CD4-positive, CD25-positive, alpha-beta regulatory T cell (primary cell): ENCODE results near the gene SLC44A2. TPM values are rescaled to one million over a fixed set of nuclear protein-coding genes. Genes with fewer than 3 reads are reported as not detected.

ENCODE experiments used
- ATAC-seq, 2 donors: fragments of 150-1000 bp; cut with Tn5 transposase; one replicate each; pipeline ENCODE4 v1.10.0; 2021; ENCODE audit warnings: low read depth in 2 of 2, moderate number of reproducible peaks in 2 of 2, moderate library complexity in 1 of 2
- DNase-seq, 3 donors: peaks; one replicate each; pipeline versions ENCODE4 v3.0.0 to v3.0.0-alpha.2; 2012 to 2022; ENCODE audit warnings: mixed read lengths in 1 of 3
- H3K27ac ChIP-seq: one replicate; pipeline ENCODE4 v1.7.0; 2013; ENCODE audit warnings: mild to moderate bottlenecking, low read length; ENCODE audit not compliant: insufficient read depth, poor library complexity, severe bottlenecking
- H3K27me3 ChIP-seq: one replicate; pipeline ENCODE4 v1.7.0; 2013; ENCODE audit warnings: low read length; ENCODE audit not compliant: control insufficient read depth, insufficient read depth
- H3K36me3 ChIP-seq: one replicate; pipeline ENCODE4 v1.7.0; 2013; ENCODE audit warnings: mild to moderate bottlenecking, low read length, moderate library complexity; ENCODE audit not compliant: control insufficient read depth, insufficient read depth
- H3K4me1 ChIP-seq: 2 replicates; pipeline ENCODE4 v1.7.0; 2013; ENCODE audit warnings: mild to moderate bottlenecking, low read length; ENCODE audit not compliant: insufficient read depth, control insufficient read depth, poor library complexity, severe bottlenecking
- H3K4me3 ChIP-seq: one replicate; pipeline ENCODE4 v1.7.0; 2013; ENCODE audit warnings: low read depth, mild to moderate bottlenecking, low read length, moderate library complexity
- H3K9me3 ChIP-seq, 2 experiments: 1 replicate in 1 of 2; 2 replicates in 1 of 2; pipeline ENCODE4 v1.7.0; 2013; ENCODE audit warnings: low read length in 2 of 2, mild to moderate bottlenecking in 1 of 2, moderate library complexity in 1 of 2; ENCODE audit not compliant: control insufficient read depth in 2 of 2
- H3K27ac Mint-ChIP-seq, 3 donors: one replicate each; pipeline ENCODE4 v1.8.0; 2020 to 2022; ENCODE audit warnings: mild to moderate bottlenecking in 3 of 3, mixed read lengths in 3 of 3, moderate library complexity in 2 of 3
- H3K27me3 Mint-ChIP-seq: one replicate; pipeline ENCODE4 v1.8.0; 2022; ENCODE audit warnings: mild to moderate bottlenecking, mixed read lengths
- H3K36me3 Mint-ChIP-seq: one replicate; pipeline ENCODE4 v1.8.0; 2020; ENCODE audit warnings: mixed read lengths
- H3K4me1 Mint-ChIP-seq, 4 donors: one replicate each; pipeline ENCODE4 v1.8.0; 2020 to 2022; ENCODE audit warnings: mixed read lengths in 4 of 4, mild to moderate bottlenecking in 1 of 4
- H3K4me3 Mint-ChIP-seq, 4 donors: one replicate each; pipeline ENCODE4 v1.8.0; 2020 to 2022; ENCODE audit warnings: mild to moderate bottlenecking in 4 of 4, mixed read lengths in 4 of 4, moderate library complexity in 3 of 4
- H3K9me3 Mint-ChIP-seq, 7 donors: one replicate each; pipeline ENCODE4 v1.8.0; 2020 to 2022; ENCODE audit warnings: mixed read lengths in 7 of 7, mild to moderate bottlenecking in 3 of 7, moderate library complexity in 2 of 7
- polyA plus RNA-seq, 4 donors: library from polyadenylated mRNA; unstranded; fragments of 300-500 nt; fragmentation: Illumina TruSeq; gene quantifications; one replicate each; pipeline ENCODE4 v1.2.3, GENCODE V29; 2021
- total RNA-seq: library from RNA; stranded (reverse); gene quantifications from one replicate; pipeline ENCODE4 v1.2.3, GENCODE V29; 2022

Gene SLC44A2
- total and polyA plus RNA-seq, 5 donors from 2014 or later = 225 to 280 (median 254) TPM

- ATAC-seq = no peak
- DNase-seq = no peak
- no peaks in the 10 kb centered on the region for H3K27me3 Mint-ChIP-seq
- H3K4me3 ChIP-seq = no peak overlapping the region
- no peaks in the 10 kb centered on the region for H3K4me1 ChIP-seq
- H3K27me3 ChIP-seq = no peaks in the 10 kb centered on the region
- peaks cover 85% of the 10 kb centered on the region for H3K36me3 ChIP-seq
- peaks cover 0 to 22% (median 5%) of the 10 kb centered on the region in 4 donors for H3K4me1 Mint-ChIP-seq
- no peaks in the 10 kb centered on the region for H3K9me3 ChIP-seq
- H3K27ac Mint-ChIP-seq = peak overlapping the region in 2 of 3 donors; percentile 62 to 65
- H3K27ac ChIP-seq = no peak overlapping the region
- no peaks in the 10 kb centered on the region for H3K9me3 Mint-ChIP-seq
- H3K4me3 Mint-ChIP-seq = no peak overlapping the region
- H3K36me3 Mint-ChIP-seq = peaks cover 40% of the 10 kb centered on the region
Measured at GRCh38 chr19:10637894-10638293, 12.5 kb downstream of the SLC44A2 start.

GRCh38 chr19:10639836-10640235 lies 14.5 kb downstream of the SLC44A2 start:
- H3K36me3 Mint-ChIP-seq = peaks cover 41% of the 10 kb centered on the region
- H3K4me3 ChIP-seq = no peak overlapping the region
- DNase-seq (no peak), ATAC-seq (no peak)
- peaks cover 3% of the 10 kb centered on the region for H3K4me1 ChIP-seq
- H3K4me1 Mint-ChIP-seq = peaks cover 0 to 40% (median 13%) of the 10 kb centered on the region in 4 donors
- peaks cover 80% of the 10 kb centered on the region for H3K36me3 ChIP-seq
- no peaks in the 10 kb centered on the region for H3K9me3 ChIP-seq
- no peak overlapping the region for H3K4me3 Mint-ChIP-seq
- H3K27me3 Mint-ChIP-seq = no peaks in the 10 kb centered on the region
- H3K27me3 ChIP-seq = no peaks in the 10 kb centered on the region
- no peak overlapping the region for H3K27ac ChIP-seq
- H3K9me3 Mint-ChIP-seq = no peaks in the 10 kb centered on the region
- no peak overlapping the region for H3K27ac Mint-ChIP-seq

- H3K4me1 ChIP-seq = peaks cover 3% of the 10 kb centered on the region
- Mint-ChIP-seq H3K4me3 (no peak overlapping the region), H3K27me3 (no peaks in the 10 kb centered on the region), H3K9me3 (no peaks in the 10 kb centered on the region), H3K36me3 (peaks cover 36% of the 10 kb centered on the region), H3K27ac (no peak overlapping the region), H3K4me1 (peaks cover 0 to 38% (median 10%) of the 10 kb centered on the region in 4 donors)
- no peak for DNase-seq
- peaks cover 75% of the 10 kb centered on the region for H3K36me3 ChIP-seq
- H3K27me3 ChIP-seq = no peaks in the 10 kb centered on the region
- no peak for ATAC-seq
- no peaks in the 10 kb centered on the region for H3K9me3 ChIP-seq
- no peak overlapping the region for H3K4me3 ChIP-seq
- no peak overlapping the region for H3K27ac ChIP-seq
Measured at GRCh38 chr19:10640361-10640760, 15.0 kb downstream of the SLC44A2 start.

- Mint-ChIP-seq H3K27me3 (no peaks in the 10 kb centered on the region), H3K27ac (peak overlapping the region in 2 of 3 donors; percentile 29 to 42), H3K36me3 (peaks cover 31% of the 10 kb centered on the region), H3K4me3 (no peak overlapping the region), H3K4me1 (peaks cover 0 to 38% (median 10%) of the 10 kb centered on the region in 4 donors), H3K9me3 (no peaks in the 10 kb centered on the region)
- no peak overlapping the region for H3K27ac ChIP-seq
- no peaks in the 10 kb centered on the region for H3K9me3 ChIP-seq
- H3K4me3 ChIP-seq = no peak overlapping the region
- H3K27me3 ChIP-seq = no peaks in the 10 kb centered on the region
- no peak for ATAC-seq
- H3K4me1 ChIP-seq = peaks cover 3% of the 10 kb centered on the region
- H3K36me3 ChIP-seq = peaks cover 69% of the 10 kb centered on the region
- no peak for DNase-seq
Measured at GRCh38 chr19:10641248-10641647, 15.9 kb downstream of the SLC44A2 start.

GRCh38 chr19:10642473-10643171 lies 17.3 kb downstream of the SLC44A2 start:
- Histone ChIP-seq H3K4me1 (peaks cover 3% of the 10 kb centered on the region), H3K9me3 (no peaks in the 10 kb centered on the region), H3K27ac (no peak overlapping the region), H3K36me3 (peaks cover 55% of the 10 kb centered on the region), H3K4me3 (no peak overlapping the region), H3K27me3 (no peaks in the 10 kb centered on the region)
- H3K36me3 Mint-ChIP-seq = peaks cover 24% of the 10 kb centered on the region
- H3K27me3 Mint-ChIP-seq = no peaks in the 10 kb centered on the region
- no peaks in the 10 kb centered on the region for H3K9me3 Mint-ChIP-seq
- DNase-seq (no peak), ATAC-seq (no peak)
- H3K27ac Mint-ChIP-seq = peak overlapping the region in 2 of 3 donors; percentile 51 to 76
- H3K4me1 Mint-ChIP-seq = peaks cover 0 to 37% (median 10%) of the 10 kb centered on the region in 4 donors
- no peak overlapping the region for H3K4me3 Mint-ChIP-seq

GRCh38 chr19:10643172-10643967 lies 18.0 kb downstream of the SLC44A2 start:
- H3K27me3 Mint-ChIP-seq = no peaks in the 10 kb centered on the region
- H3K9me3 ChIP-seq = no peaks in the 10 kb centered on the region
- no peak overlapping the region for H3K27ac ChIP-seq
- H3K4me1 Mint-ChIP-seq = peaks cover 0 to 31% (median 12%) of the 10 kb centered on the region in 4 donors
- peaks cover 3% of the 10 kb centered on the region for H3K4me1 ChIP-seq
- no peak for DNase-seq
- ATAC-seq = no peak
- peak overlapping the region in 2 of 3 donors; percentile 76 to 93 for H3K27ac Mint-ChIP-seq
- no peak overlapping the region for H3K4me3 ChIP-seq
- H3K4me3 Mint-ChIP-seq = no peak overlapping the region
- no peaks in the 10 kb centered on the region for H3K9me3 Mint-ChIP-seq
- no peaks in the 10 kb centered on the region for H3K27me3 ChIP-seq
- H3K36me3 Mint-ChIP-seq = peaks cover 17% of the 10 kb centered on the region
- H3K36me3 ChIP-seq = peaks cover 48% of the 10 kb centered on the region

- H3K36me3 Mint-ChIP-seq = peaks cover 17% of the 10 kb centered on the region
- DNase-seq = no peak
- H3K4me3 Mint-ChIP-seq = no peak overlapping the region
- peaks cover 3% of the 10 kb centered on the region for H3K4me1 ChIP-seq
- H3K27ac ChIP-seq = no peak overlapping the region
- H3K4me3 ChIP-seq = no peak overlapping the region
- no peaks in the 10 kb centered on the region for H3K27me3 Mint-ChIP-seq
- H3K36me3 ChIP-seq = peaks cover 45% of the 10 kb centered on the region
- H3K27me3 ChIP-seq = no peaks in the 10 kb centered on the region
- H3K27ac Mint-ChIP-seq = peak overlapping the region; percentile 76 to 93 (median 79)
- peaks cover 0 to 31% (median 13%) of the 10 kb centered on the region in 4 donors for H3K4me1 Mint-ChIP-seq
- no peaks in the 10 kb centered on the region for H3K9me3 Mint-ChIP-seq
- H3K9me3 ChIP-seq = no peaks in the 10 kb centered on the region
- ATAC-seq = no peak
Measured at GRCh38 chr19:10643968-10644259, 18.6 kb downstream of the SLC44A2 start.
